GM12874 (cell line): ENCODE data around the gene ZC3H7B.

ENCODE experiments used
- TF ChIP-seq, protein P1 (sequence below): IDR thresholded peaks from 2 replicates; pipeline ENCODE4 v1.5.1; 2011; ENCODE audit warnings: low read depth, mild to moderate bottlenecking, control low read depth, low read length, moderate library complexity; ENCODE audit not compliant: insufficient read depth

The ZC3H7B gene

DNA sequence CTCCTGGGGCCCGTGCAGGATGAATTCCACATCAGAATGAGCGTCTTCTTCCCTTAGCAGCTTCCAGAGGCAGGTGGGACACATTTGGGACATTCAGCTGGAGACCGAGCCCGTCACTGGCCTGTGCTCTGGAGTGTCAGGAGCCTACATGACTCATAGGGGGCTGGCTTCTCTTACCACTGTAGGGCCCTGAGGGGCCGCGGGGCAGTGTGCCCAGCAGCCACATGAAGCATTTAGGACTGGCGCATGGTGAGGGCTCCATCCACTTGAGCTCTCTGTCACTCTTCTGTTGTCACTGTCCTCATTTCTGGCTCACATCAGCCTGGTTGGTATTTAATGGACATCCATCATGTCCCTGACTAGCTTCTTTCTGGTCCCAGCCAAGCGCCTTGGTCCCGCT lies 42.4 kb downstream of the ZC3H7B start:
- TF ChIP-seq, protein P1, sequence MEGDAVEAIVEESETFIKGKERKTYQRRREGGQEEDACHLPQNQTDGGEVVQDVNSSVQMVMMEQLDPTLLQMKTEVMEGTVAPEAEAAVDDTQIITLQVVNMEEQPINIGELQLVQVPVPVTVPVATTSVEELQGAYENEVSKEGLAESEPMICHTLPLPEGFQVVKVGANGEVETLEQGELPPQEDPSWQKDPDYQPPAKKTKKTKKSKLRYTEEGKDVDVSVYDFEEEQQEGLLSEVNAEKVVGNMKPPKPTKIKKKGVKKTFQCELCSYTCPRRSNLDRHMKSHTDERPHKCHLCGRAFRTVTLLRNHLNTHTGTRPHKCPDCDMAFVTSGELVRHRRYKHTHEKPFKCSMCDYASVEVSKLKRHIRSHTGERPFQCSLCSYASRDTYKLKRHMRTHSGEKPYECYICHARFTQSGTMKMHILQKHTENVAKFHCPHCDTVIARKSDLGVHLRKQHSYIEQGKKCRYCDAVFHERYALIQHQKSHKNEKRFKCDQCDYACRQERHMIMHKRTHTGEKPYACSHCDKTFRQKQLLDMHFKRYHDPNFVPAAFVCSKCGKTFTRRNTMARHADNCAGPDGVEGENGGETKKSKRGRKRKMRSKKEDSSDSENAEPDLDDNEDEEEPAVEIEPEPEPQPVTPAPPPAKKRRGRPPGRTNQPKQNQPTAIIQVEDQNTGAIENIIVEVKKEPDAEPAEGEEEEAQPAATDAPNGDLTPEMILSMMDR = no peak

DNA sequence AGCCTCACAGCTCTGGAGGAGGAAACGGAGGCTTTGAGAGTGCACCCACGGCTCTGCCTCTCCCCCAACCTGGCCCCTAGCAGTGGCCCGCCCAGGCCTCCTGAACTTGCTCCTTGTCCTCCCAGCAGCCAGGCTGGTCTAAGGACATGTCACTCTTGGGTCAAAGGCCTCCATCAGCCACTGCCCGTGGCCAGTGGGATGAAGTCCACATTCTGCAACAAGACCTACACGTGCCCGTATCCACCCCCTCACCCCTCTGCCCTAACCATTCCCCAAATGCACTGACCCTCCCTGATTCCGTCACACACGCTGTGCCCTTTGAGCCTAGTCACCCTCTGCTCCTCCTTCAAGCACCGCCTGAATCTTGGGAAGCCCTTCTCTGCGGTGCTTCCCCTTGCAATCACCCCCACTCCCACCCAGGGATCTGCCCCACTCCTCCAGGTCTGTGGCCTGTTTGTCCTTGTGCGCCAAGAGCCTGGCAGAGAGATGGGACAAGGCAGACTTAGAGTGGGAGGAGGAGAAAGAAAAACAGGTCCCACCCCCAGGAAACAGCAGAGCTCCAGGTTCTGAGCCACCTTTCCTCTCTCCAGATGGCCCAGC lies 43.0 kb downstream of the ZC3H7B start:
- TF ChIP-seq, protein P1 = no peak

DNA sequence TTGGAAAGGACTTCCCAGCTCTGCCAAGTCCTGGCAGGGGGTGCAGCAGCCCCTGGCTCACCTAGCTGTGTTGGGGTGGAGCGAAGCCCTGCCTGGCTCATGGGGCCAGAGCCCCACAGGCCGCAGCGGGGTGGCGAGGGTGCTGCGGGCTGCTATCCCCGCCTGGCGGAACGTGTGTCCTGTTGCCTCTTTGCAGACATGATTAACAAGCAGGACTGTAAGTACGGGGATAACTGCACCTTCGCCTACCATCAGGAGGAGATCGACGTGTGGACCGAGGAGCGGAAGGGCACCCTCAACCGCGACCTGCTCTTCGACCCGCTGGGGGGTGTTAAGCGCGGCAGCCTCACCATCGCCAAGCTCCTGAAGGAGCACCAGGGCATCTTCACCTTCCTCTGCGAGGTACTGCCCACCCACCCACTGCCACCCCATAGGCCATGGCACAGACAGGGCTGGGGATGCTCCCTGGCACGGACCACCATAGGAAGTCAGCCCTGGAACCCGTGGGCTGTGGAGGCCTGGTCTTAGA lies 44.5 kb downstream of the ZC3H7B start:
- TF ChIP-seq, protein P1 = no peak

DNA sequence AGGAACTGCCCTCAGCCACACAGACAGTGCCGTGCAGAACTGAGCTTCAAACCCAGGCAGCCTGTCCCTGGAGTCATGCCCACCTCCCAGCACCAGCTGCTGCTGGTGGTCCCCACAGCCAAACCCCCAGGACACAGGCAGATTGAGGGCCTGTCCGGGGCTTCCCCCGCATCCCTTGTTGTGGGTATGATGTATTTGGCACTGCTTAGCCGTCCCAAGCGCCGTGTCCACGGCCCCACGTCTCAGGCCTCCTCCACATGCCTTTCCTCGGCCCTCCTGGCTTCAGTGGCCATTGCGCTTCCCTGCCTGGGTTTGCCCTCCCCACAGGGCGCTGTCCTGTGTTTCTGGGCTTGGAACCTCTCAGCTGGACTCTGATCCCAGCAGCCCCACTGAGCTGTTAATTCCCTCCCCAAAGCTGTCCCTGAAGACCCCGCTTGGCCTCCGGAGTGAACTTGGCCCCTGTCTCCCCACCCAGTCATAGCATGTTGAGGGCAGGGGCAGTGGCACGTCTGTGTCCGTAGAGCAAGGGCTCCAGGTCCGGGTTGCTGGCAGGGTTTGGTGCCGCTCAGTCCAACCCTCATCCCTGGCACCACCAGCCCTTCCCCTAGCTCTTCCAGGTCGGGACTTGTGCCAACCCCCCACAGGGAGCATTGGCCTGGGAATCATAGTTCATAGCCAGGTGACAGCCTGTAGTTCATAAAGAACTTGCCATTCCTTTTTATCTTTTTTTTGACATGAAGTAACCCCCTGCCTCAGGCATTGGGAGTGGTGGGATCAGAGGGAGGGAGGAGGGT lies 45.9 kb downstream of the ZC3H7B start:
- TF ChIP-seq, protein P1 = no peak

DNA sequence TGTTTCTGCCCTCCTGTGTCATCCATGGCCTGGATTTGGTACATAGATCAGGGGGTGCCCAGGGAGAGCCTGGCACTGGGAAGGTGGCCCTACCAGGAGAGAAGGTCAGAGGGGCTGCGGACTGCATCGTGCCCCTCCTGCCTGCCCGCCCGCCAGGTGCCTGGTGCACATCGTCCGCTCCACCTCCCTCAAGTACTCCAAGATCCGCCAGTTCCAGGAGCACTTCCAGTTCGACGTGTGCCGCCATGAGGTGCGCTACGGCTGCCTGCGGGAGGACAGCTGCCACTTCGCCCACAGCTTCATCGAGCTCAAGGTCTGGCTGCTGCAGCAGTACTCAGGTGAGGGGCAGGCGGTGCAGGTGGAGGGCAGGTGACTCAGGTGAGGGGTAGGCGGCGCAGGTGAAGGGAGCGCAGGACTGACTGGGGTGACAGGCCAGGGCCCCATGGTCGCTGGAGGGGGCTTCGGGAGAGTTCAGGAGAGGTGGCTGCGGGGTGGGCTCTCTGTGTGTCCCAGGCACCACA lies 47.7 kb downstream of the ZC3H7B start:
- TF ChIP-seq, protein P1 = no peak

DNA sequence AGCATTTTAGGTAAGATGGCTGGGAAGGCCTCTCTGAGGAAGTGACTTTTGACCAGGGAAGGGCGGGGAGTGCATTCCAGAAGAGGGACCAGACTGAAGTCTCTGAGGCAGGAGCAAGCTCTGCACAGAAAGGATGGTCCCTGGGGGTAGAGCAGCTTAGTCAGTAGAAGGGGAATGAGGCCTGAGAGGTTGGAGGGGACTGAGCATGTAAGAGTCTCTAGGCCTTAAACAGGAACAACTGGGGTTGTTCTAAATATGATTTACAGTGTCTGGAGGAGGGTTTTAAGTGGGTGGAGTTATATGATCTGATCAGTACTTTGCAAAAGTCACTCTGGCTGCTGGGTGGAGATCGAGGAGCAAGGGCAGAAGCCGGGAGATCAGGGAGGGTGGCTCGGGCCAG lies 48.8 kb downstream of the ZC3H7B start:
- TF ChIP-seq, protein P1 = no peak

DNA sequence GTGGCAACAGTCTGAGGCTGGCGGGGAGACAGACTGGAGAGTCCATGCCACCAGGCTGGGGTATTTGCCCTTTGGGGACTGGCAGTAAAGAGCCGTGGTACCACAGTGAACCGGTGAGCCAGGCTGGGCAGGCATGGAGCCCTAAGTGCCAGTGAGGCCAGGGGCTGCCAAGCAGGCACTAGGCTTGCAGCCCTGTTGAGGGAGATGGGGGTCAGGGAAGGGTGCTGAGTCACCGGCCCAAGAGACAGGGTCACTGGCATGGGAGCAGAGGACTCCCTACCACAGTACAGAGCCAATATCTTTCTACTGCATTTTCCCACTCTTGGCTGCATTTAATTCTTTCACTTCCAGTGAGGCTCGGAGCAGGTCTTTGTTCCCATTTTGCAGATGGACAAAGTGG lies 49.7 kb downstream of the ZC3H7B start:
- TF ChIP-seq, protein P1 = no peak
